Measurements from ENCODE around the gene ZNF407. TPM values are rescaled to one million over a fixed set of nuclear protein-coding genes. Genes with fewer than 3 reads are reported as not detected.

ZNF407 gene
- total RNA-seq, 4 donors from 2014 or later = 18.1 to 29.1 (median 19.7) TPM

DNA sequence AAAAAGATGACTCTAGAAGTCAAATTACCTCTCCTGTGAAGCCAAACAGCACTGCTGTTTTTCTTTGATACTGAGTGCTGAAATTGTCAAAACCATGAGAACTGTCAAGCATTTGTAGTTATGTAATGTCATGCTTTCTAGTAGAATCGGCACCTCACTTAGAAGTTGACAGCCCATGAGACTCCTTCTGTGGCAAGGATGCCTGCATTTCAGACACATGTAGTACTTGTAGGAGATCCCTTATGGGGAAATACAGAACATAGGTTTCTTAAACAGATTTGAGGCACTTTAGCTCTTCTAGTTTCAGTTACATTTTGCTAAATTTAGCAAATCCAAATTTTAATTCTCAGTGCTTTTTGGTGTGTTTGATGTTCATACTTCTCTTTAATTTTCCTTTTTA is 15.7 kb downstream of the ZNF407 start:
- WGBS, 2 donors (ENCODE audit: low coverage in 1 of 2) = 50% methylated on average over 1 of the region's 1 CpG
- no peaks in the 10 kb centered on the region for H3K4me1 ChIP-seq
- peaks cover 0 to 7% (median 0%) of the 10 kb centered on the region in 3 donors for H3K9me3 ChIP-seq
- no peaks in the 10 kb centered on the region for H3K27me3 ChIP-seq
- TF ChIP-seq EP300 (IDR thresholded peaks at IDR 0.05) (no peak), POLR2A (IDR thresholded peaks at IDR 0.05) (no peak), POLR2AphosphoS5 (IDR thresholded peaks at IDR 0.05) (no peak)
- TF ChIP-seq, protein P1, sequence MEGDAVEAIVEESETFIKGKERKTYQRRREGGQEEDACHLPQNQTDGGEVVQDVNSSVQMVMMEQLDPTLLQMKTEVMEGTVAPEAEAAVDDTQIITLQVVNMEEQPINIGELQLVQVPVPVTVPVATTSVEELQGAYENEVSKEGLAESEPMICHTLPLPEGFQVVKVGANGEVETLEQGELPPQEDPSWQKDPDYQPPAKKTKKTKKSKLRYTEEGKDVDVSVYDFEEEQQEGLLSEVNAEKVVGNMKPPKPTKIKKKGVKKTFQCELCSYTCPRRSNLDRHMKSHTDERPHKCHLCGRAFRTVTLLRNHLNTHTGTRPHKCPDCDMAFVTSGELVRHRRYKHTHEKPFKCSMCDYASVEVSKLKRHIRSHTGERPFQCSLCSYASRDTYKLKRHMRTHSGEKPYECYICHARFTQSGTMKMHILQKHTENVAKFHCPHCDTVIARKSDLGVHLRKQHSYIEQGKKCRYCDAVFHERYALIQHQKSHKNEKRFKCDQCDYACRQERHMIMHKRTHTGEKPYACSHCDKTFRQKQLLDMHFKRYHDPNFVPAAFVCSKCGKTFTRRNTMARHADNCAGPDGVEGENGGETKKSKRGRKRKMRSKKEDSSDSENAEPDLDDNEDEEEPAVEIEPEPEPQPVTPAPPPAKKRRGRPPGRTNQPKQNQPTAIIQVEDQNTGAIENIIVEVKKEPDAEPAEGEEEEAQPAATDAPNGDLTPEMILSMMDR (IDR thresholded peaks at IDR 0.05) = no peak
- no peak overlapping the region for H3K27ac ChIP-seq
- no peak for ATAC-seq
- no peak overlapping the region for H3K4me3 ChIP-seq
- H3K36me3 ChIP-seq = no peaks in the 10 kb centered on the region

DNA sequence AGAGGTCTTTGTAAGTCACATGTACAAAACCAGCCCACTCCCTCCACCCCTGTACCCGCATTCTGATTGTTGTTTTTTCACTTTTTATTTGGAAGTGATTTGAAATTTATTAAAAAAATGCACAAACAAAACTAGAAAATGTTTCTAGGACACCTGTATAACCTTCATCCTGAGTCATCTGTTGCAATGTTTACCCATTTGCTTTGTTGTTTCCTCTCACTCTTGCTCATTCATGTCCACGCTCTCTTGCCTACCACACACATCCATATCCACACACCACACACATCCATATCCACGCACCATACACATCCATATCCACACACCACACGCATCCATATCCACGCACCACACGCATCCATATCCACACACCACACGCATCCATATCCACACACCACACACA is 18.8 kb downstream of the ZNF407 start:
- WGBS, 2 donors (ENCODE audit: low coverage in 1 of 2) = 66 to 79% methylated on average over 7 of the region's 7 CpGs
- TF ChIP-seq EP300 (IDR thresholded peaks at IDR 0.05) (no peak), POLR2A (IDR thresholded peaks at IDR 0.05) (no peak), POLR2AphosphoS5 (IDR thresholded peaks at IDR 0.05) (no peak)
- TF ChIP-seq, protein P1 (IDR thresholded peaks at IDR 0.05) = no peak
- H3K27ac ChIP-seq = no peak overlapping the region
- ATAC-seq = no peak
- no peaks in the 10 kb centered on the region for H3K36me3 ChIP-seq
- H3K4me1 ChIP-seq = no peaks in the 10 kb centered on the region
- peaks cover 0 to 7% (median 0%) of the 10 kb centered on the region in 3 donors for H3K9me3 ChIP-seq
- no peaks in the 10 kb centered on the region for H3K27me3 ChIP-seq
- no peak overlapping the region for H3K4me3 ChIP-seq

DNA sequence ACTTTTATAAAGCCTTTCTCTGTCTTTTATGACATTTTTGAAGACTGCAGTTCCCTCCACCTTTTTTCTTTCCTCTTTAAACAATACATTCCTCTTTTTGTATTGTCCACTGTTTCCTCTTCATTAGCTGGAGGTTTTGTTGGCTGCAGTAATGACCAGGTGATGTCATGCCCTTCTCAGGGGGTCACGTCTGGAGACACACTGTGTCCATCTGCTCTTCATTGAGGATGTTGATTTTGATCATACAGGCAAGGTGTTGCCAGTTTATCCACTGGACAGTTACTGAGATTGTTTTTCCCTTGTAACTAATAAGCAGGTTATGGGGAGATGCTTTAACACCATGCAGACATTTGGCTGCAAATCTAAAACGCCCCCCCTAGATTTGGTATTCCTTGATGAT is 19.8 kb downstream of the ZNF407 start:
- Histone ChIP-seq H3K36me3 (no peaks in the 10 kb centered on the region), H3K27ac (no peak overlapping the region), H3K4me1 (no peaks in the 10 kb centered on the region), H3K4me3 (no peak overlapping the region), H3K9me3 (peaks cover 0 to 7% (median 0%) of the 10 kb centered on the region in 3 donors), H3K27me3 (no peaks in the 10 kb centered on the region)
- TF ChIP-seq POLR2AphosphoS5 (IDR thresholded peaks at IDR 0.05) = no peak
- no peak for TF ChIP-seq POLR2A (IDR thresholded peaks at IDR 0.05)
- TF ChIP-seq EP300 (IDR thresholded peaks at IDR 0.05) = no peak
- TF ChIP-seq, protein P1 (IDR thresholded peaks at IDR 0.05) = no peak
- 76 to 100% methylated on average over 2 of the region's 2 CpGs for WGBS, 2 donors (ENCODE audit: low coverage in 1 of 2)
- no peak for ATAC-seq

DNA sequence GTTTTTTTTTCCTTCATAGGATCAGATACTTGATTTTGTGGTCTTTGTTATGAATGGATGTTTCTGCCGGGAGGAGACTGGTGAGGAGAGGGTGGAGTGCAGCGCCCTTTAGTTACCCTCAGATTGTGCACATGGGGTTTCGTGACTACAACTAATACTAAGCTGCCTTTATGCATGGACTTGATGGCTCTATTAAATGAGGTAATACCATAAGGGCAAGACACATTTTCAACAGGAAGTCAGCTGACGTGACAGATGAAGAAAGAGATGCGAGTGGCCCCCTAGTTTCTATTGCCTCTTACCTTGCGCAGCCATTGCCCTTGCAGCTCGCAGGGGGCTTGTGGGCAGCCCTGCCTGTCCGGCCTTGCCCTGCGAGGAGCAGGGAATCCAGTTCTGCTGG is 24.4 kb downstream of the ZNF407 start:
- no peak for ATAC-seq
- TF ChIP-seq POLR2A (IDR thresholded peaks at IDR 0.05) = no peak
- no peak for TF ChIP-seq POLR2AphosphoS5 (IDR thresholded peaks at IDR 0.05)
- no peak for TF ChIP-seq EP300 (IDR thresholded peaks at IDR 0.05)
- TF ChIP-seq, protein P1 (IDR thresholded peaks at IDR 0.05) = no peak
- no peaks in the 10 kb centered on the region for H3K9me3 ChIP-seq
- no peaks in the 10 kb centered on the region for H3K27me3 ChIP-seq
- peaks cover 0 to 8% (median 0%) of the 10 kb centered on the region in 3 donors for H3K4me1 ChIP-seq
- H3K27ac ChIP-seq = no peak overlapping the region
- no peaks in the 10 kb centered on the region for H3K36me3 ChIP-seq
- 61 to 80% methylated on average over 5 to 8 of the region's 9 CpGs for WGBS, 2 donors (ENCODE audit: low coverage in 1 of 2)
- H3K4me3 ChIP-seq = no peak overlapping the region

DNA sequence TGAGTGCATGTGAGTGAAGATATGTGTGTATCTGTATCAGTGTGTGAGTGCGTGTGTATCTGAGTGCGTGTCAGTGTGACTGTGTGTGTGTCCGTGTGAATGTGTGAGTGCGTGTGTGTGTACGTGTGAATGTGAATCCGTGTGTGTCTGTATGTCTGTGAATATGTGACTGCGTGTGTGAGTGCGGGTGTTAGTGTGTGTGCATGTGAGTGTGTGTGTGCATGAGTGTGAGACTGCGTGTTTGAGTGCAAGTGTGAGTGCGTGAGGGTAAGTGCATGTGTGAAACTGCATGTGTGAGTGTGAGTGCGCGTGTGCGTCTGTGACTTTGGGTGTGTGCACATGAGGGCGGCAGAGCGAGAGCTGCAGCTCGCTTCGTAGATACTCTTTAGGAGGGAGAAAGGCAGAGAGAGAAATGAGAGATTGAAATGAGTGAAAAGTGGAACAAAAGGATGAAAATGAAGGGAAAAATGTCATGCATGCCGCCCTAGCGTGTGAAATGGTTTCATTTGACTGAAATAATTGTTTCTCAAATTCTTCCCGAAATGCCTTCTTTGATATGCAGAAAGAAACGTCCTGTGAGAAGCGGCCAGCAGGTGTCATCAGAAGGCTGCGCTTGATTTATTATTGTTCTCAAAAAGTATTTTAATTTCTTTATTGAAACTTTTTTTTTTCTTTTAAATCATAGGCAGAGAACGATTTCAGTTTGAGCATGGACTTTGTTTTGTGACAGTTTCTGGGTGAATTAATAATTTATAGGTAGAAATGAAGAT is 25.6 kb downstream of the ZNF407 start:
- Histone ChIP-seq H3K27ac (no peak overlapping the region), H3K36me3 (no peaks in the 10 kb centered on the region), H3K4me3 (no peak overlapping the region), H3K27me3 (no peaks in the 10 kb centered on the region), H3K9me3 (no peaks in the 10 kb centered on the region), H3K4me1 (peaks cover 0 to 8% (median 0%) of the 10 kb centered on the region in 3 donors)
- ATAC-seq = no peak
- WGBS, 2 donors (ENCODE audit: low coverage in 1 of 2) = 65 to 67% methylated on average over 24 of the region's 24 CpGs
- no peak for TF ChIP-seq POLR2AphosphoS5 (IDR thresholded peaks at IDR 0.05)
- TF ChIP-seq, protein P1 (IDR thresholded peaks at IDR 0.05) = peak; percentile 17 to 48 (median 34)

All from gastroesophageal sphincter (tissue), 4 donors.